IMR-90 (cell line): ENCODE results near the gene GEMIN2. TPM values are rescaled to one million over a fixed set of nuclear protein-coding genes. Genes with fewer than 3 reads are reported as not detected.

ENCODE experiments used
- ATAC-seq: fragments of 200-7000 bp; cut with Tn5 transposase; 2 replicates; pipeline ENCODE4 v1.9.1; 2020; ENCODE audit warnings: low read depth, mild to moderate bottlenecking, moderate library complexity
- BruUV-seq: library from RNA; stranded (reverse); fragments of 400-500 nt; replicated peaks from 2 replicates; lab custom pipeline; 2021; lab: Mats Ljungman, UMichigan
- CTCF ChIA-PET: fragments of 300-600 bp; formaldehyde crosslinking; extraction: SDS; loops from one replicate; lab custom pipeline; 2021; ENCODE audit warnings: antibody characterized with exemption; lab: Yijun Ruan, JAX
- POLR2A ChIA-PET: fragments of 300-600 bp; sonication (Branson Sonifier 250); formaldehyde crosslinking; loops from one replicate; lab custom pipeline; 2022; ENCODE audit warnings: antibody characterized with exemption; ENCODE audit not compliant: unreplicated experiment; lab: Charles Lee
- DNase-seq: peaks from one replicate; pipeline ENCODE4 v3.0.0; 2013
- H2AFZ ChIP-seq: replicated peaks from 2 replicates; pipeline ENCODE3; 2013; ENCODE audit warnings: low read length, mild to moderate bottlenecking; ENCODE audit not compliant: poor library complexity
- H2AK5ac ChIP-seq: 2 replicates; pipeline ENCODE4 v1.6.1; 2013; ENCODE audit warnings: low read depth, low read length, inconsistent platforms
- H2AK9ac ChIP-seq: replicated peaks from 2 replicates; pipeline ENCODE3; 2013; ENCODE audit warnings: mild to moderate bottlenecking, low read depth, low read length, moderate library complexity; ENCODE audit not compliant: poor library complexity
- H2BK120ac ChIP-seq: 2 replicates; pipeline ENCODE4 v1.6.1; 2013; ENCODE audit warnings: low read depth, low read length, inconsistent platforms
- H2BK15ac ChIP-seq: 3 replicates; pipeline ENCODE4 v1.6.1; 2013; ENCODE audit warnings: low read depth, low read length, inconsistent platforms
- H2BK20ac ChIP-seq: 2 replicates; pipeline ENCODE4 v1.6.1; 2013; ENCODE audit warnings: low read depth, mild to moderate bottlenecking, inconsistent platforms, low read length, moderate library complexity
- H2BK5ac ChIP-seq: 2 replicates; pipeline ENCODE4 v1.6.1; 2013; ENCODE audit warnings: mild to moderate bottlenecking, low read depth, low read length, inconsistent platforms; ENCODE audit not compliant: poor library complexity, severe bottlenecking
- H3K14ac ChIP-seq: replicated peaks from 2 replicates; pipeline ENCODE4 v1.6.1; 2013; ENCODE audit warnings: low read depth, low read length, inconsistent platforms
- H3K18ac ChIP-seq: 2 replicates; pipeline ENCODE4 v1.6.1; 2013; ENCODE audit warnings: low read depth, low read length, control low read depth
- H3K23ac ChIP-seq: 2 replicates; pipeline ENCODE4 v1.6.1; 2013; ENCODE audit warnings: low read depth, low read length, inconsistent platforms
- H3K27ac ChIP-seq: 2 replicates; pipeline ENCODE4 v1.5.1; 2013; ENCODE audit warnings: mild to moderate bottlenecking, control low read depth, low read length; ENCODE audit not compliant: insufficient read depth
- H3K27me3 ChIP-seq: 2 replicates; pipeline ENCODE4 v1.6.1; 2013; ENCODE audit warnings: low read length; ENCODE audit not compliant: control insufficient read depth, insufficient read depth
- H3K36me3 ChIP-seq: 2 replicates; pipeline ENCODE4 v1.6.1; 2013; ENCODE audit warnings: low read length, mixed read lengths; ENCODE audit not compliant: control insufficient read depth, insufficient read depth
- H3K4ac ChIP-seq: 2 replicates; pipeline ENCODE4 v1.6.1; 2013; ENCODE audit warnings: low read depth, low read length, inconsistent platforms
- H3K4me1 ChIP-seq: 2 replicates; pipeline ENCODE4 v1.6.1; 2013; ENCODE audit warnings: low read length, mixed read lengths; ENCODE audit not compliant: control insufficient read depth, insufficient read depth
- H3K4me2 ChIP-seq: 2 replicates; pipeline ENCODE4 v1.6.1; 2013; ENCODE audit warnings: low read depth, mild to moderate bottlenecking, control low read depth, low read length, moderate library complexity
- H3K4me3 ChIP-seq: 2 replicates; pipeline ENCODE4 v1.5.1; 2013; ENCODE audit warnings: low read depth, mild to moderate bottlenecking, control low read depth, low read length, moderate library complexity; ENCODE audit not compliant: insufficient read depth
- H3K56ac ChIP-seq: 2 replicates; pipeline ENCODE4 v1.6.1; 2013; ENCODE audit warnings: low read length, inconsistent platforms; ENCODE audit not compliant: insufficient read depth; ENCODE audit errors: extremely low read depth
- H3K79me1 ChIP-seq, 2 experiments: 2 replicates each; pipeline ENCODE4 v1.6.1; 2013; ENCODE audit warnings: low read length in 2 of 2, inconsistent platforms in 1 of 2, low read depth in 1 of 2
- H3K9ac ChIP-seq: 2 replicates; pipeline ENCODE4 v1.6.1; 2013; ENCODE audit warnings: low read depth, low read length, control low read depth
- H3K9me1 ChIP-seq: 2 replicates; pipeline ENCODE4 v1.6.1; 2013; ENCODE audit warnings: low read length, inconsistent platforms; ENCODE audit not compliant: insufficient read depth
- H3K9me3 ChIP-seq: 2 replicates; pipeline ENCODE4 v1.6.1; 2013; ENCODE audit warnings: low read length; ENCODE audit not compliant: control insufficient read depth, insufficient read depth
- H4K20me1 ChIP-seq: 2 replicates; pipeline ENCODE4 v1.6.1; 2013; ENCODE audit warnings: low read length, inconsistent platforms; ENCODE audit not compliant: insufficient read depth
- H4K5ac ChIP-seq: 2 replicates; pipeline ENCODE4 v1.6.1; 2013; ENCODE audit warnings: mild to moderate bottlenecking, low read depth, low read length, control low read depth
- H4K8ac ChIP-seq, 2 experiments: 2 replicates each; pipeline ENCODE4 v1.6.1; 2013; ENCODE audit warnings: low read depth in 2 of 2, low read length in 2 of 2, control low read depth in 1 of 2, inconsistent platforms in 1 of 2
- H4K91ac ChIP-seq: 2 replicates; pipeline ENCODE4 v1.6.1; 2013; ENCODE audit warnings: low read depth, low read length, inconsistent platforms; ENCODE audit not compliant: insufficient read depth
- ELK1 ChIP-seq: fragments of 150-350 bp; IDR thresholded peaks from 2 replicates; pipeline ENCODE4 v1.6.1; 2016; ENCODE audit warnings: low read depth, mild to moderate bottlenecking, low read length, moderate library complexity, borderline replicate concordance
- FOS ChIP-seq: fragments of 150-350 bp; IDR thresholded peaks from 2 replicates; pipeline ENCODE4 v1.6.1; 2016; ENCODE audit warnings: low read depth, low read length
- MAZ ChIP-seq: IDR thresholded peaks from 2 replicates; pipeline ENCODE4 v1.6.1; 2012; ENCODE audit warnings: low read depth, mild to moderate bottlenecking, low read length, improper control_type of control experiment, moderate library complexity, borderline replicate concordance
- MXI1 ChIP-seq: IDR thresholded peaks from 2 replicates; pipeline ENCODE4 v1.6.1; 2012; ENCODE audit warnings: low read depth, mild to moderate bottlenecking, low read length, moderate library complexity, borderline replicate concordance
- NFE2L2 ChIP-seq: fragments of 150-350 bp; IDR thresholded peaks from 2 replicates; pipeline ENCODE4 v1.6.1; 2016; ENCODE audit warnings: low read depth, mild to moderate bottlenecking, low read length
- POLR2A ChIP-seq: IDR thresholded peaks from 2 replicates; pipeline ENCODE4 v1.6.1; 2012; ENCODE audit warnings: mild to moderate bottlenecking, low read depth, low read length
- RAD21 ChIP-seq: IDR thresholded peaks from 2 replicates; pipeline ENCODE4 v1.6.1; 2012; ENCODE audit warnings: low read length, improper control_type of control experiment
- RFX5 ChIP-seq: IDR thresholded peaks from 2 replicates; pipeline ENCODE4 v1.8.0; 2012; ENCODE audit warnings: low read depth, mild to moderate bottlenecking, low read length, moderate library complexity
- SMC3 ChIP-seq: fragments of 150-350 bp; IDR thresholded peaks from 2 replicates; pipeline ENCODE4 v1.6.1; 2016; ENCODE audit warnings: low read depth, mild to moderate bottlenecking, antibody characterized with exemption, low read length, moderate library complexity
- WGBS, 2 experiments: methylation state at CpG; one replicate each; pipeline versions ENCODE4 v1.1.5 to v1.1.7; 2013; ENCODE audit warnings: missing lambda C conversion rate in 2 of 2; ENCODE audit not compliant: insufficient read length in 1 of 2; ENCODE audit errors: extremely low coverage in 2 of 2; 5-methylcytosine and 5-hydroxymethylcytosine counted together
- dilution Hi-C: fragments of 300-500 bp; cut with HindIII; formaldehyde crosslinking; loops from one replicate; pipeline ENCODE4 v1.14.3; 2018; ENCODE audit warnings: low sequenced_read_pairs; ENCODE audit not compliant: unreplicated experiment
- in situ Hi-C: fragments of 300-500 bp; cut with MboI; formaldehyde crosslinking; loops from 3 replicates; pipeline ENCODE4 v1.14.3; 2019; ENCODE audit warnings: low sequenced_read_pairs, inconsistent platforms, mixed read lengths
- intact Hi-C: fragments of 100-400 bp; cut with micrococcal nuclease; formaldehyde crosslinking; loops from 2 replicates; pipeline ENCODE4 v1.10.0; 2022
- polyA plus RNA-seq, 3 experiments: library from polyadenylated mRNA; depleted of rRNA; stranded (reverse); fragments of >200 nt; gene quantifications; 2 replicates each; pipeline ENCODE4 v1.2.3, GENCODE V29; 2012; ENCODE audit warnings: low replicate concordance in 1 of 3
- total RNA-seq: library from RNA; depleted of rRNA; stranded (reverse); fragments of >200 nt; gene quantifications from 2 replicates; pipeline ENCODE4 v1.2.3, GENCODE V29; 2012

The GEMIN2 gene
- total and polyA plus RNA-seq, 2 of the 4 experiments (the other 2 are of a cell fraction), result 10.6 to 11.2 TPM

GRCh38 chr14:39168591-39168990, 54.5 kb downstream of the GEMIN2 start:
- peak overlapping the region; percentile 98 for H3K4me2 ChIP-seq
- H3K27ac ChIP-seq, result no peak overlapping the region
- no peak overlapping the region for H2BK15ac ChIP-seq
- CTCF ChIA-PET, result no interaction called here
- H3K56ac ChIP-seq, result no peak overlapping the region
- H3K27me3 ChIP-seq, result no peaks in the 10 kb centered on the region
- WGBS, 2 experiments, result 80 to 95% methylated on average over 2 to 4 of the region's 4 CpGs
- H2AFZ ChIP-seq, result no peak overlapping the region
- H2BK20ac ChIP-seq, result no peak overlapping the region
- H4K20me1 ChIP-seq, result no peaks in the 10 kb centered on the region
- intact Hi-C loops, result no loop called here
- no peak overlapping the region for H3K14ac ChIP-seq
- no peaks in the 10 kb centered on the region for H3K9me3 ChIP-seq
- no peaks in the 10 kb centered on the region for H3K4me1 ChIP-seq
- no peak for TF ChIP-seq FOS
- no peak for TF ChIP-seq ELK1
- TF ChIP-seq POLR2A, result no peak
- no peak for TF ChIP-seq MAZ
- no peak for TF ChIP-seq RAD21
- no peak for TF ChIP-seq RFX5
- no peak for TF ChIP-seq MXI1
- no peak for TF ChIP-seq SMC3
- TF ChIP-seq NFE2L2, result no peak
- no peak overlapping the region for H3K4ac ChIP-seq
- BruUV-seq, result no TSS peak
- H3K4me3 ChIP-seq, result no peak overlapping the region
- peak overlapping the region; percentile 56; the same call in 1 of the 2 replicates for H3K23ac ChIP-seq
- H2AK5ac ChIP-seq, result no peak overlapping the region
- H3K36me3 ChIP-seq, result peaks cover 7% of the 10 kb centered on the region
- H3K79me1 ChIP-seq, result peaks cover 19 to 43% of the 10 kb centered on the region in 2 experiments
- H2BK120ac ChIP-seq, result no peak overlapping the region
- dilution Hi-C loops, result no loop called here
- H4K91ac ChIP-seq, result no peak overlapping the region
- in situ Hi-C loops, result no loop called here
- no peak overlapping the region for H3K9ac ChIP-seq
- no peak overlapping the region for H3K18ac ChIP-seq
- no peak overlapping the region for H2AK9ac ChIP-seq
- no peak for ATAC-seq
- no peak overlapping the region for H2BK5ac ChIP-seq
- H4K5ac ChIP-seq, result no peak overlapping the region
- 0 out of 2 replicates have a peak, but pooled peaks cover 2% of the 10 kb centered on the region for H3K9me1 ChIP-seq
- no peak overlapping the region for H4K8ac ChIP-seq
- POLR2A ChIA-PET, result interaction anchor here (1.0 kb wide), 1 partner anchor 9 kb away, joined by 4 read pairs; no protein-coding TSS in a partner anchor
- no peak for DNase-seq
